ENCODE measurements around the gene XIRP2. TPM values are rescaled to one million over a fixed set of nuclear protein-coding genes. Genes with fewer than 3 reads are reported as not detected.

Gene XIRP2
- total RNA-seq, 1 experiment from 2014 or later, result not detected

DNA sequence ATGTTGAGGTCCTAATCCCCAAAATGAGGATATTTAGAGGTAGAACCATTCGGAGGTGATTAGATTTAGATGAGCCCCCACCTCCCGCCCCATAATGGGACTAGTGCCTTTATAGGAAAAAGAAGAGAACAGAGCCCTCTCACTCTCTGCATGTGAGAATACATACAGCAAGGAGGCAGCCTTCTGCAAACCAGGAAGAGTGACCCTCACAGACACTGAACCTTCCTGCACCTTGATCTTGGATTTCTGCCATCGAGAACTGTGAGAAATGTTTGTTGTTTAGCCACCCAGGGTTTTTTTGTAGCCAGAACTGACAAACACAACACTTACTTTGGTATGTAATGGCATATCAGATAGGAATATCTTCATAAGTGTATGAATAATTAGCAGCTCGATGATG is 83.7 kb downstream of the XIRP2 start:
- H3K27ac Mint-ChIP-seq (ENCODE audit: low read depth, unreplicated experiment), result no peak overlapping the region
- H3K4me3 Mint-ChIP-seq (ENCODE audit: unreplicated experiment), result no peak overlapping the region
- no peak for DNase-seq (ENCODE audit: unreplicated experiment)
- no peaks in the 10 kb centered on the region for H3K9me3 Mint-ChIP-seq (ENCODE audit: unreplicated experiment)
- CTCF ChIA-PET, result interaction anchor here (0.7 kb wide), 1 partner anchor 1949 kb away, joined by 3 read pairs; no protein-coding TSS in a partner anchor
- POLR2A ChIA-PET, result no interaction called here
- no peaks in the 10 kb centered on the region for H3K27me3 Mint-ChIP-seq (ENCODE audit: insufficient read depth, unreplicated experiment)
- H3K36me3 Mint-ChIP-seq (ENCODE audit: insufficient read depth, unreplicated experiment), result no peaks in the 10 kb centered on the region
- H3K4me1 Mint-ChIP-seq (ENCODE audit: insufficient read depth, unreplicated experiment), result no peaks in the 10 kb centered on the region
- intact Hi-C loops (cut with micrococcal nuclease), result no loop called here
- no TSS peak for BruUV-seq (replicated peaks)
- no peak for TF ChIP-seq CTCF (IDR thresholded peaks at IDR 0.05; ENCODE audit: unreplicated experiment)

- CTCF ChIA-PET, result interaction anchor here (0.7 kb wide), 1 partner anchor 1949 kb away, joined by 3 read pairs; no protein-coding TSS in a partner anchor
- Mint-ChIP-seq H3K4me1 (ENCODE audit: insufficient read depth, unreplicated experiment) (no peaks in the 10 kb centered on the region), H3K36me3 (ENCODE audit: insufficient read depth, unreplicated experiment) (no peaks in the 10 kb centered on the region), H3K27me3 (ENCODE audit: insufficient read depth, unreplicated experiment) (no peaks in the 10 kb centered on the region), H3K27ac (ENCODE audit: low read depth, unreplicated experiment) (no peak overlapping the region), H3K4me3 (ENCODE audit: unreplicated experiment) (no peak overlapping the region), H3K9me3 (ENCODE audit: unreplicated experiment) (no peaks in the 10 kb centered on the region)
- POLR2A ChIA-PET, result no interaction called here
- TF ChIP-seq CTCF (IDR thresholded peaks at IDR 0.05; ENCODE audit: unreplicated experiment), result no peak
- intact Hi-C loops (cut with micrococcal nuclease), result no loop called here
- no peak for DNase-seq (ENCODE audit: unreplicated experiment)
- no TSS peak for BruUV-seq (replicated peaks)
These were observed 84.1 kb downstream of the XIRP2 start for GRCh38 chr2:166972418-166972817.

GRCh38 chr2:166984188-166984587 is 95.9 kb downstream of the XIRP2 start:
- POLR2A ChIA-PET, result no interaction called here
- Mint-ChIP-seq H3K27ac (ENCODE audit: low read depth, unreplicated experiment) (no peak overlapping the region), H3K27me3 (ENCODE audit: insufficient read depth, unreplicated experiment) (no peaks in the 10 kb centered on the region), H3K4me3 (ENCODE audit: unreplicated experiment) (no peak overlapping the region), H3K36me3 (ENCODE audit: insufficient read depth, unreplicated experiment) (peaks cover 7% of the 10 kb centered on the region), H3K4me1 (ENCODE audit: insufficient read depth, unreplicated experiment) (no peaks in the 10 kb centered on the region), H3K9me3 (ENCODE audit: unreplicated experiment) (no peaks in the 10 kb centered on the region)
- no peak for TF ChIP-seq CTCF (IDR thresholded peaks at IDR 0.05; ENCODE audit: unreplicated experiment)
- no peak for DNase-seq (ENCODE audit: unreplicated experiment)
- intact Hi-C loops (cut with micrococcal nuclease), result no loop called here
- BruUV-seq (replicated peaks), result no TSS peak
- CTCF ChIA-PET, result no interaction called here

GRCh38 chr2:166984797-166985196 is 96.5 kb downstream of the XIRP2 start:
- Mint-ChIP-seq H3K36me3 (ENCODE audit: insufficient read depth, unreplicated experiment) (peaks cover 7% of the 10 kb centered on the region), H3K27me3 (ENCODE audit: insufficient read depth, unreplicated experiment) (no peaks in the 10 kb centered on the region), H3K4me3 (ENCODE audit: unreplicated experiment) (no peak overlapping the region), H3K4me1 (ENCODE audit: insufficient read depth, unreplicated experiment) (no peaks in the 10 kb centered on the region), H3K9me3 (ENCODE audit: unreplicated experiment) (no peaks in the 10 kb centered on the region), H3K27ac (ENCODE audit: low read depth, unreplicated experiment) (no peak overlapping the region)
- CTCF ChIA-PET, result interaction anchor here (0.7 kb wide), 1 partner anchor 24 kb away, joined by 3 read pairs; no protein-coding TSS in a partner anchor
- intact Hi-C loops (cut with micrococcal nuclease), result no loop called here
- no TSS peak for BruUV-seq (replicated peaks)
- TF ChIP-seq CTCF (IDR thresholded peaks at IDR 0.05; ENCODE audit: unreplicated experiment), result no peak
- POLR2A ChIA-PET, result no interaction called here
- DNase-seq (ENCODE audit: unreplicated experiment), result no peak

All from MCF 10A (cell line).